SK-N-SH (cell line): ENCODE results near the gene PALLD. TPM values are rescaled to one million over a fixed set of nuclear protein-coding genes. Genes with fewer than 3 reads are reported as not detected.
A peak's percentile ranks its signal among the peaks of the same experiment; 100 is the strongest.

Experiments
- CTCF ChIA-PET: fragments of 300-600, 350-600 bp; formaldehyde crosslinking; extraction: SDS; loops from one replicate; lab custom pipeline; 2021; lab: Yijun Ruan, JAX
- POLR2A ChIA-PET: fragments of 350-600 bp; sonication (Branson Sonifier 250); formaldehyde crosslinking; extraction: SDS; loops from one replicate; lab custom pipeline; 2020; ENCODE audit warnings: antibody characterized with exemption, inconsistent platforms; lab: Yijun Ruan, JAX
- DNase-seq: peaks from one replicate; pipeline ENCODE4 v3.0.0; 2012
- H2AFZ ChIP-seq: fragments of 200-600 bp; sonication (generic); 2 replicates; pipeline ENCODE4 v1.8.1; 2016; ENCODE audit warnings: antibody characterized with exemption, mild to moderate bottlenecking, low read depth
- H3F3A ChIP-seq: fragments of 200-600 bp; sonication (generic); replicated peaks from 2 replicates; pipeline ENCODE3; 2016; ENCODE audit warnings: antibody characterized with exemption, mild to moderate bottlenecking; ENCODE audit not compliant: insufficient read depth
- H3K27ac ChIP-seq, 2 experiments: fragments of 200-500 bp in 1 of 2; fragments of 200-600 bp in 1 of 2; sonication (Bioruptor generic) in 1 of 2; sonication (generic), shearing (Covaris generic) in 1 of 2; 2 replicates each; pipeline versions ENCODE4 v1.5.1 to v1.6.1; 2014 to 2016; ENCODE audit warnings: low read depth in 2 of 2, inconsistent platforms in 1 of 2, low read length in 1 of 2, mild to moderate bottlenecking in 1 of 2, mixed read lengths in 1 of 2
- H3K27me3 ChIP-seq: fragments of 200-600 bp; sonication (generic), shearing (Covaris generic); 2 replicates; pipeline ENCODE4 v1.6.1; 2016; ENCODE audit warnings: mixed run types; ENCODE audit not compliant: insufficient read depth
- H3K36me3 ChIP-seq, 2 experiments: fragments of 200-500 bp in 1 of 2; fragments of 200-600 bp in 1 of 2; sonication (Bioruptor generic) in 1 of 2; sonication (generic) in 1 of 2; replicated peaks in 1 of 2; 2 replicates each; pipeline versions ENCODE3 to v1.5.1; 2014 to 2016; ENCODE audit warnings: low read length in 1 of 2, mild to moderate bottlenecking in 1 of 2; ENCODE audit not compliant: insufficient read depth in 2 of 2, control insufficient read depth in 1 of 2
- H3K4me1 ChIP-seq, 2 experiments: fragments of 200-500 bp in 1 of 2; fragments of 200-600 bp in 1 of 2; sonication (Bioruptor generic) in 1 of 2; sonication (generic), shearing (Covaris generic) in 1 of 2; 2 replicates each; pipeline versions ENCODE4 v1.5.1 to v1.6.1; 2014 to 2016; ENCODE audit warnings: low read depth in 1 of 2, low read length in 1 of 2, mixed run types in 1 of 2; ENCODE audit not compliant: insufficient read depth in 2 of 2, control insufficient read depth in 1 of 2
- H3K4me2 ChIP-seq: fragments of 200-600 bp; sonication (generic), shearing (Covaris generic); 2 replicates; pipeline ENCODE4 v1.6.1; 2017; ENCODE audit warnings: mixed run types
- H3K4me3 ChIP-seq, 2 experiments: fragments of 200-500 bp in 1 of 2; fragments of 200-600 bp in 1 of 2; sonication (Bioruptor generic) in 1 of 2; sonication (generic), shearing (Covaris generic) in 1 of 2; 2 replicates each; pipeline versions ENCODE4 v1.5.1 to v1.8.1; 2014 to 2016; ENCODE audit warnings: low read depth in 2 of 2, inconsistent platforms in 1 of 2, low read length in 1 of 2, mild to moderate bottlenecking in 1 of 2, mixed read lengths in 1 of 2, moderate library complexity in 1 of 2
- H3K79me2 ChIP-seq: fragments of 200-600 bp; sonication (generic); 2 replicates; pipeline ENCODE4 v1.8.1; 2017; ENCODE audit warnings: mild to moderate bottlenecking; ENCODE audit not compliant: insufficient read depth
- H3K9ac ChIP-seq: fragments of 200-600 bp; sonication (generic); 2 replicates; pipeline ENCODE4 v1.6.1; 2017; ENCODE audit warnings: mixed run types
- H3K9me2 ChIP-seq: fragments of 200-600 bp; sonication (generic); 2 replicates; pipeline ENCODE4 v1.6.1; 2017; ENCODE audit warnings: mixed run types
- H3K9me3 ChIP-seq: fragments of 200-600 bp; sonication (generic); 2 replicates; pipeline ENCODE4 v1.6.1; 2017; ENCODE audit warnings: mixed run types, mild to moderate bottlenecking, moderate library complexity
- H4K20me1 ChIP-seq: fragments of 200-600 bp; sonication (generic); 2 replicates; pipeline ENCODE4 v1.6.1; 2017; ENCODE audit warnings: mild to moderate bottlenecking, mixed run types; ENCODE audit not compliant: insufficient read depth
- CTCF ChIP-seq: fragments of 200-600 bp; sonication (generic); IDR thresholded peaks from 2 replicates; pipeline ENCODE4 v1.6.1; 2017; ENCODE audit warnings: antibody characterized with exemption, mild to moderate bottlenecking, moderate library complexity
- ELF1 ChIP-seq: IDR thresholded peaks from 2 replicates; pipeline ENCODE4 v1.4.0; 2012
- FOSL2 ChIP-seq: IDR thresholded peaks from 2 replicates; pipeline ENCODE4 v1.4.0; 2012; ENCODE audit warnings: low read depth, mild to moderate bottlenecking, moderate library complexity, borderline replicate concordance
- MEF2A ChIP-seq: IDR thresholded peaks from 2 replicates; pipeline ENCODE4 v1.4.0; 2012; ENCODE audit warnings: low read depth, borderline replicate concordance
- MXI1 ChIP-seq: IDR thresholded peaks from 2 replicates; pipeline ENCODE4 v1.6.1; 2012; ENCODE audit warnings: mild to moderate bottlenecking, low read depth, low read length, improper control_type of control experiment
- NRF1 ChIP-seq: IDR thresholded peaks from 2 replicates; pipeline ENCODE4 v1.6.1; 2012; ENCODE audit warnings: low read depth, mild to moderate bottlenecking, low read length
- RAD21 ChIP-seq: IDR thresholded peaks from 2 replicates; pipeline ENCODE4 v1.6.1; 2012; ENCODE audit warnings: mild to moderate bottlenecking, low read length
- RCOR1 ChIP-seq: fragments of 150-350 bp; IDR thresholded peaks from 2 replicates; pipeline ENCODE4 v1.6.1; 2017; ENCODE audit warnings: antibody characterized with exemption, low read length
- SMC3 ChIP-seq: IDR thresholded peaks from 2 replicates; pipeline ENCODE4 v1.6.1; 2012; ENCODE audit warnings: low read depth, low read length, improper control_type of control experiment
- WGBS: methylation state at CpG from one replicate; pipeline ENCODE4 v1.1.6; 2017; ENCODE audit warnings: low lambda C conversion rate; 5-methylcytosine and 5-hydroxymethylcytosine counted together
- polyA plus RNA-seq, 3 experiments: library from polyadenylated mRNA; depleted of rRNA; stranded (reverse); fragments of >200 nt; gene quantifications; 2 replicates each; pipeline ENCODE4 v1.2.3, GENCODE V29; 2012
- TF ChIP-seq, protein P1 (sequence below): fragments of 150-350 bp; IDR thresholded peaks from 2 replicates; pipeline ENCODE4 v1.6.1; 2017; ENCODE audit warnings: antibody characterized with exemption, low read length, low read depth, borderline replicate concordance

The PALLD gene
- polyA plus RNA-seq, 1 of the 3 experiments (the other 2 are of a cell fraction), result 33.0 TPM

DNA sequence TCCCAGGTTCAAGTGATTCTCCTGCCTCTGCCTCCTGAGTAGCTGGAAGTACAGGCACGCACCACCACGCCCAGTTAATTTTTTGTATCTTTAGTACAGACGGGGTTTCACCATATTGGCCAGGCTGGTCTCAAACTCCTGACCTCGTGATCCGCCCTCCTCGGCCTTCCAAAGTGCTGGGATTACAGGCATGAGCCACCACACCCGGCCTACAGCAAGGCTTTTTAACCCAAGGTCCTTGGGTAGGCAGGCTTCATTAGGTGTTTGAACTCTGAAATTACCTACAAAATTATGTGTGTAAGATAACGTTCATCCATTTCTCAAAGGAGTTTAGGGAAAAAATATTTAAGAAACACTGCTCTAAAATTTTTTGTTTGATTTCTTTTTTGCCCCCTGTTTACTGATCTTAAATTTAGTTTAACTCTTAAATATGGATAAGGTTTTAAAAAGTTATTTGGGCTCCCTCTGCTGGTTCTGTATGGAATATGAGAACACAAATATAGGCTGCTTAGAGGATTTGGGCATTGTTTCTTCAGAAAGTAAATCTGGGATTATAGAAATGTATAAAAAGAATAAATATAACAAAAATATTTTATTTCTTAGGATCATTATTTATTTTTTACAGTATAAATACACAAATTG, 420.4 kb downstream of the PALLD start:
- Histone ChIP-seq H3K27me3 (no peaks in the 10 kb centered on the region), H3K4me1 (peaks cover 0 to 18% of the 10 kb centered on the region in 2 experiments; a peak in 2 of 4 replicates), H3K36me3 (peaks cover 44 to 62% of the 10 kb centered on the region in 2 experiments), H3K4me3 (no peak overlapping the region)
- no peak for TF ChIP-seq FOSL2
- peak; percentile 50; the same call in 1 of the 2 replicates for TF ChIP-seq SMC3
- TF ChIP-seq CTCF, result peak; percentile 72
- TF ChIP-seq RAD21, result peak; percentile 73
- TF ChIP-seq, all 33 proteins: peak for 3
- no peak overlapping the region for H2AFZ ChIP-seq
- ChIA-PET CTCF (interaction anchor here (0.8 to 7.9 kb wide), 10 partner anchors 81 to 649 kb away, joined by 3 to 82 read pairs (median 7); no protein-coding TSS in a partner anchor), POLR2A (interaction anchor here (0.6 kb wide), 1 partner anchor 737 kb away, joined by 3 read pairs; no protein-coding TSS in a partner anchor)
- 0 out of 2 replicates have a peak, but pooled peaks cover 3% of the 10 kb centered on the region for H3K79me2 ChIP-seq
- no peak overlapping the region; a peak in 1 of 4 replicates for H3K27ac ChIP-seq
- H3K9ac ChIP-seq, result no peak overlapping the region
- H3F3A ChIP-seq, result peaks cover 52% of the 10 kb centered on the region
- H4K20me1 ChIP-seq, result no peaks in the 10 kb centered on the region
- peak; percentile 42 for DNase-seq
- H3K9me3 ChIP-seq, result no peaks in the 10 kb centered on the region
- H3K4me2 ChIP-seq, result no peak overlapping the region
- no peaks in the 10 kb centered on the region for H3K9me2 ChIP-seq
- 79% methylated on average over 8 of the region's 8 CpGs for WGBS

DNA sequence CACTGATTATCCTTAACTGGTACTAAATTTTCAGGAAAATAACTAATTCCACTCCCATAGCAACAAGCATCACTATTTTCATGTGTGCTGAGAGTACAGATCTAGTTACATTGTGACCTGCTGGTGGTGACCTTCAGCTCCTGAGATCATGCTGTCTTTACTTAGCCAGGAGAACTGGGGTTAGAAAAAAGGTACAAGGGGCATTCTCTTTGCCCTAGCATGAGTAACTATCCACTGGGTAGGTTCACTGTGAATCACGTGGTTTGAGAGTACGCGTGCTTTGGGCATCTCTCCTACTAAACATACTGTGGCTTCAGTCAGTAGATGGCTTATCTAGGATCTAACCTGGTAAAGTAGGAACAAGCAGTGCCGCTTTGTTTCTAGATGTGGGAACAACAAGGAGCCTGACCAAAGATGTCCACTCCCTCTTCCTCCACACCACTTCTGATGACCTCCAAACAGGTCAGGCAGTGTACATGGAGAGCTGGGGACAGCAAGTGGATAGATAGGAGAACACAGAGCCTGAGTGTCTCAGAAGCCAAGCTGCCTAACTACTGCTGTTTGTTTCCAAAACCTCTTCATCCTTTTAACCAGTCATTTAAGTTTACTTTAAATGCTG, 423.0 kb downstream of the PALLD start:
- Histone ChIP-seq H3K79me2 (0 out of 2 replicates have a peak, but pooled peaks cover 3% of the 10 kb centered on the region), H3K36me3 (peaks cover 42 to 65% of the 10 kb centered on the region in 2 experiments), H4K20me1 (no peaks in the 10 kb centered on the region)
- no peak for DNase-seq
- CTCF ChIA-PET, result interaction anchor here (0.7 to 7.9 kb wide), 14 partner anchors 11 to 736 kb away, joined by 3 to 103 read pairs (median 10); partner anchors contain the start of gene CBR4
- POLR2A ChIA-PET, result interaction anchor here (0.6 to 2.3 kb wide), 3 partner anchors 86 to 529 kb away, joined by 3 to 9 read pairs (median 3); partner anchors contain the start of gene CBR4
- TF ChIP-seq NRF1 (no peak), MEF2A (no peak), MXI1 (0 out of 2 replicates have a peak, but pooled peaks have one; percentile 3), ELF1 (no peak), RCOR1 (no peak), CTCF (no peak), FOSL2 (no peak)
- TF ChIP-seq, protein P1, sequence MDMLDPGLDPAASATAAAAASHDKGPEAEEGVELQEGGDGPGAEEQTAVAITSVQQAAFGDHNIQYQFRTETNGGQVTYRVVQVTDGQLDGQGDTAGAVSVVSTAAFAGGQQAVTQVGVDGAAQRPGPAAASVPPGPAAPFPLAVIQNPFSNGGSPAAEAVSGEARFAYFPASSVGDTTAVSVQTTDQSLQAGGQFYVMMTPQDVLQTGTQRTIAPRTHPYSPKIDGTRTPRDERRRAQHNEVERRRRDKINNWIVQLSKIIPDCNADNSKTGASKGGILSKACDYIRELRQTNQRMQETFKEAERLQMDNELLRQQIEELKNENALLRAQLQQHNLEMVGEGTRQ, result no peak
- TF ChIP-seq, all 33 proteins: peak for 1
- peak overlapping the region; percentile 43 to 97; a peak in 3 of 4 replicates for H3K27ac ChIP-seq
- H3K4me2 ChIP-seq, result no peak overlapping the region
- H3K27me3 ChIP-seq, result no peaks in the 10 kb centered on the region
- H3K4me3 ChIP-seq, result no peak overlapping the region
- peaks cover 0 to 27% of the 10 kb centered on the region in 2 experiments; a peak in 2 of 4 replicates for H3K4me1 ChIP-seq
- H3K9me3 ChIP-seq, result no peaks in the 10 kb centered on the region
- H3F3A ChIP-seq, result peaks cover 51% of the 10 kb centered on the region
- no peak overlapping the region for H2AFZ ChIP-seq
- no peaks in the 10 kb centered on the region for H3K9me2 ChIP-seq
- WGBS, result 94% methylated on average over 4 of the region's 4 CpGs
- H3K9ac ChIP-seq, result no peak overlapping the region
